HG02938 (cell line): ENCODE results near the gene FGF18.

ENCODE experiments used
- ATAC-seq: cut with Tn5 transposase; IDR thresholded peaks from one replicate; pipeline ENCODE4 v1.9.1; 2021; ENCODE audit warnings: mild to moderate bottlenecking, moderate library complexity; ENCODE audit not compliant: unreplicated experiment

The FGF18 gene

DNA sequence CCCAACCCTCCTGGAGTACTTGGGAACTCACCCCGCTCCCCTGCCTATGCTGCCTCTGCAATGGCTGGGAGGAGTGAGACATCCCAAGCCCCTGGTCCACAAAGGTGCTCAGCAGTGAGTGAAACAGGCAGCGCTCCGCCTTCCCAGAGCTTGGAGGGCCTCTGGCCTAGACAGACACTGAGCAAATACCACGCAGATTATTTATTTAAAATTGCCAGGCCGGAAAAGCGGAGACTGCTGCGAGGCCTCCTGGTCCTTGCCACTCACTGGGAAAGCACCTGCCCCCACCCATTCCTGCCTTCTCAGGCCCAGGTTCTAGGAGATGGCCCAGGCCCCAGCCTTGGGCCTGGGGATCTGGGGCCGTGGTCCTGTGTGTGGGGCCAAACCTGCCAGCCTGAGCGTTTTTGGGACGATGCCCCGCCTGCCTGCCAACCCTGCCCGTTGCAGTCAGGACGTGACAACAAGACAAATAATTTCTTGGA, 17.4 kb downstream of the FGF18 start:
- no peak for ATAC-seq

DNA sequence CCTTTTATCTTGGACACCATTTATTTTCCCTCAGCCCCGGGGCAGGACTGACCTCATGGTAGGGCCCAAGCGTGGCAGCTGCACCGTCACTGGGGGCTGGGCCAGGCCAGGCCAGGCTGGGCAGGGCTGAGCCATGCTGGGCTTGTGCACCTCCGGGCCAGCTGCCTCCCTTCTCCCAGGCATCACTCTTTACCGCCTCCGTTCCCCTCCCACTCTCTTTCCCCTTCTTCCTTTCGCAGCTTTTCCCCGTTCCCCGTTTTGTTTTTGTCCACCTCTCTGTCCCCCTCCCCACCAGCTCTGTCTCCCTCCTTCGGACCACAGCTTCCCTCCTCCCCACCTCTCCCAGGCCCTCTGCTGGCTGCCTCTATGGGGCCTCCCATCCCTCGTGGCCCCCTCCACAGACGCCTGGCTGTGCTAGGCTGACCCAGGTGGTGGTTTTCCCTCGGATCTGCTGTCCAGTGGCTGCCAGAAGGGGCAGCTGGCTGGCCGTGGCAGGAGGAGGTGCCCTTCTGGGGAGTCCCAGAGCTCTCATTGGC, 17.9 kb downstream of the FGF18 start:
- ATAC-seq, result no peak

DNA sequence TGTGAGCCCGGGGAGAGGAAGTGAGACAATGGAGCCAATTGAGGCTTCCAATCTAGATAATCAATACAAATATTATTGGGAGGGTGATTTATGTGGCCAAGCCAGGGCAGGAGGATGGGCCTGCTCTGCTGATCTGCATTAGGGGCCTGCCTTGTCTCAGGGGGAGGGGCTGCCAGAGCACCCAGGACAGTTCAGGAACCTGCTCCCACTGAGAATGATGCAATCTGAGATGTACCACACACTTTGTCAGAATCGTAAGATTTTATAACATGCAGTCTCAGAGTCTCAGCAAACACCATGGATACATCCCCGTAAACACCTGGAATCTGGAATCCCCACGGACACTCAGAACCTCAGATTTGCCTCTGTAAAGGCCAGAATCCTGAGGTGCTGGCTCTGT, 19.3 kb downstream of the FGF18 start:
- no peak for ATAC-seq

DNA sequence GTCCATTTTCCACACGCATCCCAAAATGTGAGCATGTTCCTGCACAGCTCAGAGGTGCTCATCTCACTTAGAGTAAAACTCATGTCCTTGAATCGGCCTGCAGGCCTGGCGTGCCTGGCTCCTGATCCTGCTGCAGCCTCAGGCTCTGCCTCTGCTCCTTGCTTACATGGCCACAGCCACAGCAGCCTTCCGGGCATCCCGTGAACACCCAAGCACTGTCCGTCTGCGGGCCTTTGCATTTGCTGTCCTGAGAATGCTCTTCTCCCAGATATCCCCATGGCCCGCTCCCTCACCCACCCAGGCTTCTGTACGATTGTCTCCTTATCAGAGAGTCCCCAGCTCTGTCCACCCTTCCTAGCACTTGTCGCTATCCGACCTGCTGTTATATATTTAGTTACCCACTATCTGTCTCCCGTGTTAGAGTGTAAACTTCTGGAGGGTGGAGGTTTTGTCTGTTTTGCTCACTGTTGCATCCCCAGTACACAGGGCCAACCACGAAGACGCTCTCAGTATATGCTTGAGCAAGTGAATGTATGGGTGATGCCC, 21.9 kb downstream of the FGF18 start:
- no peak for ATAC-seq

DNA sequence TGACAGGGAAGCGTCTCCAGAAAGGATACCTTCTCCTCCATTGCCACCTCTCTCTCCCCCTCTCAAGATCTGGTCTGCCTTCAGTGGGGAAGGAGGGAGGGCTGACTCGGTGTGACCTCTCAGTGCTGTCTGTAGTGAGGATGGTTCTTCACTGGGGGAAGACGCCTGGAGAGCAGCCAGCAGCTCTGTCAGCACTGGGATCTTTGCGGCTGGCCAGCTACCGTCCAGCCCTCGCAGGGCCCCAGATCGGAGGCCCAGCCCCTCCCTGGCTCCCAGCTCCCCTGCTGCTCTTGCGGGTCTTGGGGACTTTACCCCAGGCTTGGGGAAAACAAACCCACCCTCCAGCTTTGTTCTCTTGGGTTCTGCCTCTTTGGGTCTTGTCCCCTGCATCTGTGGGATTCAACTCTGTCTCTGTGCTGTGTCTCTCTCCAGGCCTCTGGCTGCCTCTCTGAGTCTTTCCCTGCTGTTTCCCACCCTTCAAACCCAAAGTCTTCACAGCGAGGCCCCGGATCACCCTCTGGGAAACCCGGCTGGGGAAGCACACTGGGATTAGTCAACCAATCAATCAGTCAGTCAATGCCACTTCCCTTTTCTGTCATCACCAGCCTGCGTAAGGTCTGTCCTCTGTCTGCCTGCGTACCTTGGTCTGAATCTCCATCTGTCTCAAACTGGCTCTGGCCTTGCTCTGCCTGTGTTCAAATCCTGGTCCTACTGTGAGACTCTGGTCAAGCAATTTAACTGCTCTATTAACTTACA, 23.0 kb downstream of the FGF18 start:
- no peak for ATAC-seq

DNA sequence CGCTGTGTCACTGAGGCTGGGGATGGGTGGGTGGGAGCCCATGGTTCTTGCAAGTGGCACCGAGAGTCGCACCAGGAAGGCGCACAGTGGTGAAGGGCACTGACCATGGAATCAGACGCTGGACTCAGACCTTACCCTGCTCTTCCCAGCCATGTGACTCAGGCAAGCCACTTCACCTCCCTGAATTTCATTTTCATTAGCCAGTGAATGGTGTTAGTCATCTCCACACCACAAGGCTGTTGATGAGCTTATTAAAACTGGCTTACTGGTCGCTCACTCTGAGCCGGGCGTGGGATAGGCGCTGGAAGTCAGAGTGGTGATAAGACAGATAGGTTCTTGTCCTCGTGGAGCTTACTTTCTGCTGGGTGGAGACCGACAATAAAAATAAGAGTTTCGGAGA, 25.1 kb downstream of the FGF18 start:
- ATAC-seq, result no peak

DNA sequence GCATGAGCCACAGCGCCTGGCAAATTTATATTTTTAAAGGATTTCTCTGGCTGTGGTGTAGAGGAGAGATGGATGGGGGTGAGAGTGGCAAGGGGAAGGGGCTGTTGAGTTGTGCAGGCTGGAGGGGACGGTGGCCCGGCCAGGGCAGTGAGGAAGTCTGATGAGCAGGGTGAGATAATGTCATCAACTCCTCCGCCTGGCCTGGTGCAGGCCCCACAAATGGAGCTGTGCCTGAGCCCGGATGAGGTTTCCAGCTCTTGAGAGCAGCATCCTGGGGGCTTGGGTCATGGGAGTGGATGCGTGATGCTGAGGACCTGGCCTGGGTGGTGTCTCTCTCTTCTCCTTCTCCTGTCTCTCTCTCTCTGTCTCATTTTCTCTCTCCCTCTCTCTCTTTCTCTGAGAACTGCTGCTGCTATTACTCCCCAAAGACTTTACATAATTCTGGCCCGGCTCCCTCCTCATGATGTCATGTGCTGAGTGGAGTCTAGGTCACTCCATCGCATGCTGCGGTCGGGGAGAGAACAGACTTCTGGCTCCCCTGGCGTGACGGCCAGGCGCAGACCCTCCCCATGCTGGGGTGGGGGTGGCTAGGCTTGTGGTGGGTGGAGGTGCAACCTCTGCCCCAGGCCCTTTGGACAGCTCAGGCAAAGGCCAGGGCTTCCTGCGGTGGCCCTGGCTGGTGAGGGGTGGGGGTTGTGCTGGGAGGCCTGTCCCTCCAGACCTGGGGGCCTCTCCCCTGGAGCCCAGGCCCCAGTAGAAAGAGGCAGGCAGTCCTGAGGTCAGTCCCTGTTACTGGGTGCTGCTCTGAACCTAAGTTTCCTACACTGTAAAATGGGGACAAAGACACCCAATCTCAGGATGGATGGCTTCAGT, 26.4 kb downstream of the FGF18 start:
- no peak for ATAC-seq

DNA sequence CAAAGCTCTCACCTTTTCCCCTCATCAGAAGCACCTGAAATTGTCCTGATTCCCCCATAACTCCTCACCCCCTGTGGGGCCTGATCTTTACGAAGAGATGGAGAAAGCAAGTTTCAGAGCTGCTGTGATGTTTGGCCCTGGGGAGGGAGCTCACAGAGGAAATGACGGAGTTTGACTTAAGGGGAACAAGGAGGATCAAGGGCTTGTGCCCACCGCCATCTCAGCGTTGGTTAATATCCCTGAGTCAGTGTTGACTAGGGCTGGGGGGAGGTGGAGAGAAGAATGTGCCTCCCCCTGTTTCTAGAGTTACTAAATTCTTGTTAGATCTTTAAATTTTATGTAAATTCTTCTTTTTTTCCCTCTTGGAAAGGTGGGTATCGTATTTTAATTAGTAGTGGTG, 27.8 kb downstream of the FGF18 start:
- ATAC-seq, result no peak

DNA sequence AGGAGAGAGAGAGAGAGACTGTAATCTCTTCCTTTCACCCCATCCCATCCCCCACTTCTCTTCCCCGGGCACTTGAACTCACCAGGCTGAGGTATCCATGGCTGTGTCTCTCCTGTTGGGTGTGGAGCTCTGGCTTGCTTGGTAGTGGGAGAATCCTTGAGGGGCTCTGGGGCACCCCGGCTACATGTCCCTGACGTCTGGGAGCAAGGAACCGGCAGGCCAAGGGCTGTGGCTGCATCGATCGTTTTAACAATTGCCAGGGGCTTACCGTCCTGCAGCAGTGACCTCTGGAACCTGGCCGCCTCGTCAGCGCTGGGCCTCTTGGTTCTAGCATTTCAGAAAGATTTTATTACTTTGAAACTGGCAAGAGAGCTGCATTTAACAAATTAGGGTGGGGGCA, 30.0 kb downstream of the FGF18 start:
- no peak for ATAC-seq

DNA sequence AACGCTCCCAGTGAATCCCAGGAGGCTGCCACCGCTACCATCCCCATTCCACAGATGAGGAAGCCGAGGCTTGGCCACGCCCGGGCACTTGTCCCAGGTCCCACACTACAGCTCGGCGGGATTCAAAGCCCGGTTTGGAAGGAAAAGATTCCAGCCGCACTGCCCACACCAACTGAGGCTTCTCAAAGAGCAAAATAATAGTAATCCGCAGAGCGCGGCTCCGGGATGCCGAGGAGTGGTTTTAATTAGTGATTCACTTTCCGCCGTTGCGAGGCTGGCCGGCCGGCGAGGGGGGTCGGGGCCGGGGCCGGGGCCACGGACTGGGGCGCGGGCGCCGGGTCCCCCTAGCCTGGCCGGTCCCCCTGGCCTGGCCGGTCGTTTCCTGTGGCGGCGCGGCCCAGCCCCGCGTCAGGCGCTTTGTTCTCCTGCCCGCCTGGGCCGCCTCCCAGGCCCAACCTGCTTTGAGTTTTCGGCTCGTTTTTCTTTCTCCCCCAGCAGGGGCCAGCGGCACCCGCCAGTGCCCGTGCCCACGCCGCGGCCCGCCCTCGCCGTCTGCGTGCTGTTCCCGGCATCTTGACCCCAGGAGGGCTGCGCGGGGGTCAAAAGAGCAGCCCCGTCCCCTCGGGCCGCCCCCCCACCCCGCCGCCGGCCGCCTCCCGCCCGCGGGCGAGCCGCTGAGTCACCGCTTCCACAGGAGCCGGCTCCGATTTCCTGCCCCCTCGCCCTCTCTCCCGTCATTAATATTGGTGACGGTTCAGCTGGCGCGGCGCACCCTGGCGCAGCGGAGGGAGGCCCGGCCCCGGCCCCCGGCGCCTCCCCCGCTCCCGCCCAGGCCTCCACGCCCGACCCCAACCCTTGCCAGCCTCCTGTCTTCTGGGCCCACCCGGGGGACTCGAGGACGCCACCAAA, 31.2 kb downstream of the FGF18 start:
- ATAC-seq, result no peak

DNA sequence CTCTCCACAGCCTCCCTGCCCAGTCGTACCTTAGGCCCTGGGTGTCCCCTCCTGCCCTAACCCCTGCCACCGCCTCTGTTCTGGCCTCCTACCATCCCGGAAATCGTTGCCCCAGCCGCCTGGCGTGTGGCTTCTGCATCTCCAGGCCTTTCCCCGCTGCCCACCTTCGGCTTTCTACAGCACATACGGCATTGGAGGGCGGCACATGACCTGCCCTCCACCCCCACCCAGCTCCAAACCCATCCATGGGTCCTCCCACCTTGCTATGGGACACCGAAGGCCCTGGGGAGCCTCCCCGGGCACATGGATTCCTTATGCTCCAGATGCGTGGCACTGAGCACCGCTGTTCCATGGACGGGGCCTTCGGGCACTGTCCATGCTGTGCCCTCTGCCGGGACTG, 32.0 kb downstream of the FGF18 start:
- ATAC-seq, result no peak

DNA sequence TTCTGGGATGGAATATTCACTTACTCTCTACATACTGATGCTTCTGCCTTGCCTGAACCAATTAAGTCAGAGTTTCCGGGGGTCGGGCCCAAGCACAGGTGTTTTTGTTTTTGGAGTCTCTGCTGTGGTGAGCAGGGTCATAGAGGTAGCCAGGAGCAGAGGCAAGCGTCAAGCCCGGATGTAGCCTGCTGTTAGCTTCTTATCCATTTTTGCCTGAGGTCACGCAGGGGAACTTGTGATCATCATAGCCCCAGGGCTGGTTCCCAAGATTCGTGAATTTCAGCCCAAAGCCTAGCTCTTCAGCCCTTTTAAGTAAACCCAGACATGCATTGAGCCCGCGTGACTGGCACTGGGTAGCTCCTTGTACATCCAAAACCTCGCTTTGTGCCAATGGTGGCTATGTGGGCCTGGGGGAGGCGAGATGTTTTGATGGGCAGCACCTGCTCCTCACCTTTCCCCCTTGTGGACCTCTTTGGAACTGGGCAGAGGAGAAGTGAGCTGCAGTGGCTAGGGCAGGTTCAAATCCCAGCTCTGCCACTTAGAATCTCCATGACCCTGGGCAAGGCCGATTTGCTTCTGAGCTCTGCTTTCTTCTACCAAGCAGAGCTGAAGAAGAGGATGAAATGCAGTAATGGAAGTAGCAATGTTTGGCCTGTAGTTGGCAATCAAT, 33.7 kb downstream of the FGF18 start:
- ATAC-seq, result no peak

DNA sequence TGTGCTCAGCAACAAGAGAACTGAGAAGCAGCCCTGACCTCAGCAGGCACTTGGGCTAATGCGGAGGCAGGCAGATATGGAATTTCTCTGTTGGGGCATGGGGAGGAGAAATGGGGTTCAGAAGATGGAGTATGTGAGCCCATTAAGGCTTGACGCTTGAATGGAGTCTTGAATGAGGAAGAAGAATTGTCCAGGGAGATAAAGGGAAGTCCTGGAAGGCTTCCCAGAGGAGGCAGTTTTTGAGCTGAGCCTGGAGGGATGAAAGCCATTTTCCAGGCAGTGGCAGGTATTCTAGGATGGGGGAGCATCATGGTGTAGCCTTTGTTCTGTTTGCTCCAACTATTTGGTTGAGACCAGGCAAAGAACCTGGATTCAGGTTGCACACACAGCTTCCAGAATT, 34.5 kb downstream of the FGF18 start:
- no peak for ATAC-seq

DNA sequence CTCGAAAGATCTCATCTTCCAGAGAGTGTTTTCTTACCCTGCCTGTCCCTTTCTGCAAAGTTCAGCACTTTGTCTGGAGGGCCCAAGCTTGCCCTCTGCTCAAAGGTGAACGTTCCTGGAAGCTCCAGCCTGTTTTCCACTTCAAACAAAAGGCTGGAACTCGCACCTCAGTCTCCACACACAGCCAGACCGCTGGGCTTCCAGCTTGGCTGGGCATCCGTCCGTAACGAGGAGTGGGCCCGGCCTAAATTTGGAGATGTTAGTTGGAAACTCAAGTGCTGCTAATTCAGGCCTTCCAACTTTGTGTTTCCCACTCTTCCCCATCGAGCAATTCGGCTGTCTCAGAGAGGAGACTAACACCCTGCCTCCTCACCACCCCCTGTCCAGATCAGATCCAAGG, 35.1 kb downstream of the FGF18 start:
- no peak for ATAC-seq

DNA sequence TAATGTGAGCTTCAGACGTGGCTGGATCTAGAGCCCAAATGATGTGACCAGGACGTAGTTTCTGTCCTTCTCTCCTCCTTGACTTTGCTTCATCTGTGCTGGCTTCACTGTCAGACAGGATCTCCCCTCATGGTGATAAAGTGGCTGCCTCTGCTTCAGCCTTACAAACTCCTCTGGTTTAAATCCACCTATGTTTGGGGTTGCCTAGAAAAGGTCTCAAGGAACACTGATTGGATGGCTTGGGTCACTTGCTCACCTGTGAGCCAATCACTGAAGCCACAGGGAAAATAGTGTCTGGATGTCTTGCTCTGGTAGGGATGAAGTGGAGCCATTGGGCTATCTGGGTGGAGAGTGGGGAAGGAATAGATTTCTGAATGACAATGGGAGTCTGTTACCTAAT, 36.1 kb downstream of the FGF18 start:
- ATAC-seq, result no peak

DNA sequence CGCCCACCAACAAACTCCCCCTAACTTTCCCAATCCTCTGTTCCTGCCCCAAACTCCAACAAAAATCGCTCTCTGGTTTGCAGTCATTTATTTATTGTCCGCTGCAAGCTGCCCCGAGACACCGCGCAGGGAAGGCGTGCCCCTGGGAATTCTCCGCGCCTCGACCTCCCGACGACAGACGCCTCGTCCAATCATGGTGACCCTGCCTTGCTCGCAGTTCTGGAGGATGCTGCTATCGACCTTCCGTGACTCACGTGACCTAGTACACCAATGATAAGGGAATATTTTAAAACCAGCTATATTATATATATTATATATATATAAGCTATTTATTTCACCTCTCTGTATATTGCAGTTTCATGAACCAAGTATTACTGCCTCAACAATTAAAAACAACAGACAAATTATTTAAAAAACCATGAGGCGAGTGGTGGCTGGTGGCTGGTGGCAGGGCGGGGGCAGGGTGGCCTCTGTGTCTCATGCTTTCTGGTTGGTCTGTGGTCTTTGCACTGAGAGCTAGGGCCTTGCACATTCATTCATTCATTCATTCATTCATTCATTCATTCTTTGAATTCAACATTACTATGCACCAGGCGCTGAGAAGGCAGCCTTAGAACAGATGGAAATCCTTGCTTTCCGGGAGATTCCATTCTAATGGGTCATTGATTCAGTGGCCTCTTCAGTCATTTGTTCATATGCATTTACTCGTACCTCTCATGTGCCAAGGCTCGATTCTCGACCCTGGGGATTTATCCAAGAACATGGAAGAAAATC, 37.9 kb downstream of the FGF18 start:
- no peak for ATAC-seq

DNA sequence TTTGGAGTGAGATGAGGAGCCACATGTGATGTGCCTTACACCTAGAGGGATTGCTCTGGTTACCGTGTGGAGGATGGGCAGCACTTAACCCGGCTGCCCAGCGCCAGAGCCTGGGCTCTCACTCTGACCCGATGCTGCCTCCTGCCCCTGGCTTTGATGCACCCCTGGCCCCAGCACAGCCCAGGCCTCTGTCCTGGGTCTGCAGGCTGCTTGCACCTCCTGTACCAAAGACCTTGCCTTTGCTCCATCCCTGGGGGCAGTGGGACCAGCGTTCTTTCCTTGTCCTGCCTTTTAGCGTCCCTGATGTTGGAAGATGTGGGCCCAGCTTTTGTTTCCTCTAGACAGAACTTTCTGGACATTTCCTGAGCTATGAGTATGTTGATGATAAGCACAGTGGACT, 40.4 kb downstream of the FGF18 start:
- ATAC-seq, result no peak

DNA sequence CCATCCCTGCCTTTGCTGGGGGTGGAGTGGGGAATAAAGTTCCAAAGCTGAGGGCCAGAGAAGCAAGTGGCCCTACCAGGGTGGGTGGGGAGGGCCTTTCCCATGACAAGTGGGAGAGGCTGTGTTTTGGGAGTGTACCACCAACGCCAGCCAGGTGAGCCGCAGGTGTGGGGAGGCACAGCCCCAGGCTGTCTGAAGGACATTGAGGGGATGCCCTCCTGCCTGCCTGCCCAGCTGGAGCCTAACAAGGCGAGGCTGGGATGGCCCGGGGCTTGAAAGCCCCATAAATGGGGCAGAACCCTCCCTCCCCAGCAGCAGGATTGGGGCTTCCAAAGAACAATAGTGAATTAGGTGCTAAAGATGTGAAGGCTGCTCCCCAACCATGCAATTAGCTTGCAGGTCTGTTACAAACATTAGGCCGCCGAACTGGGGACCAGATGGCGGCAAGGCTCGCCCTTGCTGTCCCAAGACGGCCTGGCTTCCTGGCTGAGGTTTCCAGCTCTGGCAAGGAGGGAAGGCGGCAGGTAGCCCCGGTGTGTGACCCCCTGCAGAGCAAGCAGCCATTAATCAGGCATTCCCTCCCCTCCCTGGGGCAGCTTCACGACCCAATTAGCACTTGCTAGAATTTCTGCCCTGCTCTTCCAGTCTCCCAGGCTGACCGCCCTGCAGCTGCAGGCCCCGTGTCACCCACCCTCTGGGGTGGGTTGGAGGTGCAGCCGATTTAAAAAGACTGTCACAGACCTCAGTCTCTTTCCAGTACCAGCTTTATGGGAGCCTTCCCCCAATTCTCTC, 42.9 kb downstream of the FGF18 start:
- no peak for ATAC-seq
